Measurements from ENCODE around the gene EEFSEC.

- TF ChIP-seq CTCF (conservative IDR thresholded peaks at IDR 0.05; ENCODE audit: low read depth, low read length) (no peak), EZH2 (IDR thresholded peaks at IDR 0.05; ENCODE audit: low read length, unreplicated experiment) (no peak)
Measured at GRCh38 chr3:128188326-128188725, 35.0 kb downstream of the EEFSEC start.

All from PC-3 (cell line).